Keratinocyte (primary cell): ENCODE data around the gene ANKRD33. TPM values are rescaled to one million over a fixed set of nuclear protein-coding genes. Genes with fewer than 3 reads are reported as not detected.
A peak's percentile ranks its signal among the peaks of the same experiment; 100 is the strongest.

ENCODE experiments used
- DNase-seq: peaks from one replicate; pipeline ENCODE4 v3.0.0-alpha.2; 2011; ENCODE audit warnings: low read depth, missing footprints, low spot score
- FAIRE-seq: peaks from 2 replicates; lab custom pipeline; 2011; peaks lifted over from hg19 to GRCh38; lab: Jason Lieb, UNC
- H2AFZ ChIP-seq: 2 replicates; pipeline ENCODE4 v1.6.0; 2012; ENCODE audit warnings: low read length, control low read depth, inconsistent platforms; ENCODE audit not compliant: control insufficient read depth
- H3K27ac ChIP-seq: 2 replicates; pipeline ENCODE4 v1.5.1; 2011; ENCODE audit warnings: low read length; ENCODE audit not compliant: control insufficient read depth, insufficient read depth
- H3K27me3 ChIP-seq: 3 replicates; pipeline ENCODE4 v1.6.0; 2011; ENCODE audit warnings: low read length; ENCODE audit not compliant: control insufficient read depth, insufficient read depth; ENCODE audit errors: extremely low read depth
- H3K36me3 ChIP-seq, 2 experiments: 2 replicates in 1 of 2; 3 replicates in 1 of 2; pipeline ENCODE4 v1.5.1; 2011; ENCODE audit warnings: low read length in 2 of 2, mild to moderate bottlenecking in 1 of 2; ENCODE audit not compliant: control insufficient read depth in 2 of 2, insufficient read depth in 2 of 2; ENCODE audit errors: extremely low read depth in 1 of 2
- H3K4me1 ChIP-seq: 3 replicates; pipeline ENCODE4 v1.5.1; 2011; ENCODE audit warnings: low read length; ENCODE audit not compliant: control insufficient read depth, insufficient read depth; ENCODE audit errors: extremely low read depth
- H3K4me2 ChIP-seq: 3 replicates; pipeline ENCODE4 v1.6.0; 2011; ENCODE audit warnings: low read depth, low read length; ENCODE audit not compliant: control insufficient read depth, insufficient read depth; ENCODE audit errors: extremely low read depth
- H3K4me3 ChIP-seq, 3 experiments: fragments of 200-600 bp in 1 of 3; sonication (generic) in 1 of 3; 2 replicates in 2 of 3; 3 replicates in 1 of 3; pipeline ENCODE4 v1.5.1; 2011 to 2016; ENCODE audit warnings: low read length in 3 of 3, mild to moderate bottlenecking in 3 of 3, control low read depth in 2 of 3, inconsistent platforms in 1 of 3, low read depth in 1 of 3, mixed read lengths in 1 of 3, mixed run types in 1 of 3, moderate library complexity in 1 of 3; ENCODE audit not compliant: control insufficient read depth in 2 of 3, insufficient read depth in 2 of 3; ENCODE audit errors: extremely low read depth in 1 of 3
- H3K79me2 ChIP-seq: 2 replicates; pipeline ENCODE4 v1.6.0; 2012; ENCODE audit warnings: low read length; ENCODE audit not compliant: control insufficient read depth, insufficient read depth
- H3K9ac ChIP-seq: 3 replicates; pipeline ENCODE4 v1.6.0; 2011; ENCODE audit warnings: low read length; ENCODE audit not compliant: control insufficient read depth, insufficient read depth; ENCODE audit errors: extremely low read depth
- H3K9me1 ChIP-seq: 3 replicates; pipeline ENCODE4 v1.6.0; 2011; ENCODE audit warnings: low read length; ENCODE audit not compliant: control insufficient read depth, insufficient read depth; ENCODE audit errors: extremely low read depth
- H3K9me3 ChIP-seq: 2 replicates; pipeline ENCODE4 v1.5.1; 2012; ENCODE audit warnings: low read depth, low read length; ENCODE audit not compliant: control insufficient read depth
- H4K20me1 ChIP-seq: 3 replicates; pipeline ENCODE4 v1.6.0; 2011; ENCODE audit warnings: low read length; ENCODE audit not compliant: control insufficient read depth, insufficient read depth; ENCODE audit errors: extremely low read depth
- EZH2 ChIP-seq: IDR thresholded peaks from one replicate; pipeline ENCODE4 v1.6.1; 2012; ENCODE audit warnings: inconsistent platforms, mild to moderate bottlenecking, low read length, moderate library complexity
- dilution Hi-C: fragments of 300-500 bp; cut with MboI; formaldehyde crosslinking; loops from one replicate; pipeline ENCODE4 v1.7.0; 2020; ENCODE audit warnings: low sequenced_read_pairs; ENCODE audit not compliant: extremely low pct_ligation_motif_present
- polyA plus RNA-seq, 5 experiments: library from polyadenylated mRNA; depleted of rRNA in 3 of 5; stranded (reverse) in 3 of 5; stranded (forward) in 1 of 5; unstranded in 1 of 5; fragments of >200 nt; gene quantifications; 1 replicate in 1 of 5; 2 replicates in 3 of 5; 3 replicates in 1 of 5; pipeline versions ENCODE4 v1.2.1 to v1.2.3, GENCODE V29; 2011 to 2012; ENCODE audit warnings: missing spikeins in 2 of 5, low read depth in 1 of 5, low replicate concordance in 1 of 5
- TF ChIP-seq, protein P1 (sequence below), 3 experiments: IDR thresholded peaks in 1 of 3; conservative IDR thresholded peaks in 1 of 3; optimal IDR thresholded peaks in 1 of 3; 2 replicates in 2 of 3; 3 replicates in 1 of 3; pipeline versions ENCODE3 to v1.5.1; 2011; ENCODE audit warnings: low read length in 3 of 3, mild to moderate bottlenecking in 3 of 3, moderate library complexity in 2 of 3, control low read depth in 1 of 3, inconsistent platforms in 1 of 3; ENCODE audit not compliant: insufficient read depth in 2 of 3; ENCODE audit errors: extremely low read depth in 1 of 3

ANKRD33 gene
- polyA plus RNA-seq, 1 donor (not counting 4 experiments of a cell fraction or from before 2014, with no cell fraction given): not detected

DNA sequence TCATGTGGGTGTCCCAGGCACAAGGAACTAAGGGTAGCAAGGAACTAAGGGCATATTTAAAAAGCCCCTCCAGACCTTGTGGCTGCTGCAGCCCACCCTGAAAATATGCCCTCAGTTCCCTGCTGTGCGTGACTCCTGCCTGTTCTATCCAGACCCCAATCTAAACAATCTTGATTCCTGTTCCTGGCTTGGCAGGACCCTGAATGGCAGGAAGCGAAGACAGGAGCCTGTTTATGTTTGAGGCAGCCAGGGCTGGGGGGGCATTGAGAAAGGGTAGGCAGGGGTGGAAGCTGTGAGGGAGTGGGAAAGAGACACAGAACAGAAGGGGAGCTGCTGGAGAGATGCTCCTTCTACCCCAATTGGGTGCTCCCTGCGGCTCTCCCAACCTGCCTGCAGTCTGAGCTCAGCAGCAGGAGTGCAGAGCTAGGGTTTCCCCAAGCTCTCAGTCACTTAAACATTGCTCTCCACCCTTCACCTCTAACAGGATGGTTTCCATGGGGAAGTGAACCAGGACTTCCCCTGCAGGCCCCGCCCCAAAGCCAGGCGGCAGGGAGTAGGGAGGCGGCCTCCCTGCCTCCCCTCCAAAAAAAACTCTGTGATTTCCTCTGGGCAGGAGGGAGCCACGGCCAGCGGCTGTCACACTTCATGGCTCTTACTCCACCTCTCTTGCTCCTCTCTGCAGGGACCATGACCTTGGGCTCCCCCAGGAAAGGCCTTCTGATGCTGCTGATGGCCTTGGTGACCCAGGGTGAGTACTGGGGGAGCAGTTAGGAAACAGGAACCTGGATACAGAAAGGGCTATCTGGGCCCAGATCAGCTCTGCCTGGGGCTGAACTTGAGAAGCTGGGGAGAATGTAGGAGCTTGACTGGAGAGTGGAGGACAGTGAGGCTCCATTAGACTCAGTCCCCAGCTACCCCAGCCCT is 24.1 kb downstream of the ANKRD33 start:
- Histone ChIP-seq H3K9me3 (no peaks in the 10 kb centered on the region), H3K27me3 (peaks cover 19% of the 10 kb centered on the region), H3K9ac (no peak overlapping the region), H3K36me3 (no peaks in the 10 kb centered on the region), H4K20me1 (no peaks in the 10 kb centered on the region), H3K4me3 (no peak overlapping the region), H3K79me2 (no peaks in the 10 kb centered on the region), H3K4me2 (no peak overlapping the region), H2AFZ (no peak overlapping the region), H3K4me1 (no peaks in the 10 kb centered on the region), H3K27ac (no peak overlapping the region), H3K9me1 (no peaks in the 10 kb centered on the region)
- FAIRE-seq: no peak
- TF ChIP-seq EZH2: no peak
- TF ChIP-seq, protein P1, sequence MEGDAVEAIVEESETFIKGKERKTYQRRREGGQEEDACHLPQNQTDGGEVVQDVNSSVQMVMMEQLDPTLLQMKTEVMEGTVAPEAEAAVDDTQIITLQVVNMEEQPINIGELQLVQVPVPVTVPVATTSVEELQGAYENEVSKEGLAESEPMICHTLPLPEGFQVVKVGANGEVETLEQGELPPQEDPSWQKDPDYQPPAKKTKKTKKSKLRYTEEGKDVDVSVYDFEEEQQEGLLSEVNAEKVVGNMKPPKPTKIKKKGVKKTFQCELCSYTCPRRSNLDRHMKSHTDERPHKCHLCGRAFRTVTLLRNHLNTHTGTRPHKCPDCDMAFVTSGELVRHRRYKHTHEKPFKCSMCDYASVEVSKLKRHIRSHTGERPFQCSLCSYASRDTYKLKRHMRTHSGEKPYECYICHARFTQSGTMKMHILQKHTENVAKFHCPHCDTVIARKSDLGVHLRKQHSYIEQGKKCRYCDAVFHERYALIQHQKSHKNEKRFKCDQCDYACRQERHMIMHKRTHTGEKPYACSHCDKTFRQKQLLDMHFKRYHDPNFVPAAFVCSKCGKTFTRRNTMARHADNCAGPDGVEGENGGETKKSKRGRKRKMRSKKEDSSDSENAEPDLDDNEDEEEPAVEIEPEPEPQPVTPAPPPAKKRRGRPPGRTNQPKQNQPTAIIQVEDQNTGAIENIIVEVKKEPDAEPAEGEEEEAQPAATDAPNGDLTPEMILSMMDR (optimal IDR thresholded peaks at IDR 0.05 in 1 of 3, IDR thresholded peaks at IDR 0.05 in 1 of 3, conservative IDR thresholded peaks at IDR 0.05 in 1 of 3; ENCODE audit: extremely low read depth in 1 of 3, insufficient read depth in 2 of 3, low read length in 3 of 3): no peak
- DNase-seq: no peak
- dilution Hi-C loops: no loop called here

DNA sequence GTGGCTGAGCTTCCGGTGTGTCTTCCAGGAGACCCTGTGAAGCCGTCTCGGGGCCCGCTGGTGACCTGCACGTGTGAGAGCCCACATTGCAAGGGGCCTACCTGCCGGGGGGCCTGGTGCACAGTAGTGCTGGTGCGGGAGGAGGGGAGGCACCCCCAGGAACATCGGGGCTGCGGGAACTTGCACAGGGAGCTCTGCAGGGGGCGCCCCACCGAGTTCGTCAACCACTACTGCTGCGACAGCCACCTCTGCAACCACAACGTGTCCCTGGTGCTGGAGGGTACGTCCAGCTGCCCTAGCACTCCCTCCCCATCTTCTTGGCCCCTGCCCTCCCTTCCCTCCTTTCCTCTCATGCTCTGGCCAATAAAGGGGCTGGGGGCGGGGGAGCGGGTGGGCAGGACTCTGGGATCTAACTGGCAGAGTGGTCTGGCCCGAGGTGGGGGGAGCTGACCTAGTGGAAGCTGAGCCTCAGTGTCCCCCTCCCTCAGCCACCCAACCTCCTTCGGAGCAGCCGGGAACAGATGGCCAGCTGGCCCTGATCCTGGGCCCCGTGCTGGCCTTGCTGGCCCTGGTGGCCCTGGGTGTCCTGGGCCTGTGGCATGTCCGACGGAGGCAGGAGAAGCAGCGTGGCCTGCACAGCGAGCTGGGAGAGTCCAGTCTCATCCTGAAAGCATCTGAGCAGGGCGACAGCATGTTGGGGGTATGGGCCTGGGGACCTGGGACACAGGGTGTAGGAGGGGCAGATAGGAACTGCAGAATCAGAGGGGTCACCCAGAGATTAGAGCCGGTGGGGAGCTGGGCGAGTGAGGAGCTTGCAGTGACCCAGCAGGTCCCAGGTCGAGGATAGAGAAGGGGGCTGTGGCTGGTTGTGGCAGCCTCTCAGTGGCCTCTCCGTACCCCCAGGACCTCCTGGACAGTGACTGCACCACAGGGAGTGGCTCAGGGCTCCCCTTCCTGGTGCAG is 25.4 kb downstream of the ANKRD33 start:
- TF ChIP-seq EZH2: no peak
- TF ChIP-seq, protein P1 (optimal IDR thresholded peaks at IDR 0.05 in 1 of 3, IDR thresholded peaks at IDR 0.05 in 1 of 3, conservative IDR thresholded peaks at IDR 0.05 in 1 of 3; ENCODE audit: extremely low read depth in 1 of 3, insufficient read depth in 2 of 3, low read length in 3 of 3): peak in 1 of 3 experiments; percentile 15
- no peak overlapping the region for H2AFZ ChIP-seq
- H3K4me1 ChIP-seq: no peaks in the 10 kb centered on the region
- H3K27me3 ChIP-seq: peaks cover 5% of the 10 kb centered on the region
- no peak overlapping the region for H3K9ac ChIP-seq
- no peak for FAIRE-seq
- H3K4me3 ChIP-seq: no peak overlapping the region
- H4K20me1 ChIP-seq: no peaks in the 10 kb centered on the region
- H3K4me2 ChIP-seq: no peak overlapping the region
- no peak overlapping the region for H3K27ac ChIP-seq
- H3K79me2 ChIP-seq: no peaks in the 10 kb centered on the region
- no peaks in the 10 kb centered on the region for H3K9me3 ChIP-seq
- DNase-seq: no peak
- H3K36me3 ChIP-seq: no peaks in the 10 kb centered on the region
- dilution Hi-C loops: no loop called here
- no peaks in the 10 kb centered on the region for H3K9me1 ChIP-seq
